HG02970 (cell line): ENCODE results near the gene CFAP58.
A peak's percentile ranks its signal among the peaks of the same experiment; 100 is the strongest.

Source experiments
- ATAC-seq: cut with Tn5 transposase; IDR thresholded peaks from one replicate; pipeline ENCODE4 v1.9.1; 2021; ENCODE audit warnings: mild to moderate bottlenecking, moderate library complexity, moderate number of reproducible peaks; ENCODE audit not compliant: unreplicated experiment, low FRiP score

CFAP58 gene

GRCh38 chr10:104353325-104354048 is at the start of gene CFAP58:
Gene CFAP58, plus strand, starts transcription at chr10:104353833. Its CDS starts 65 bp downstream, at chr10:104353898.
- ATAC-seq = peak; percentile 51

- no peak for ATAC-seq
Measured at GRCh38 chr10:104304356-104304745, 49.3 kb upstream of the CFAP58 start.

- ATAC-seq = no peak
Measured at GRCh38 chr10:104304927-104305326, 48.7 kb upstream of the CFAP58 start.

GRCh38 chr10:104306897-104307296 is 46.7 kb upstream of the CFAP58 start:
- ATAC-seq = no peak

GRCh38 chr10:104307576-104308438 is 45.8 kb upstream of the CFAP58 start:
- ATAC-seq = no peak

GRCh38 chr10:104308439-104308903 is 45.2 kb upstream of the CFAP58 start:
- ATAC-seq = peak; percentile 50

GRCh38 chr10:104309980-104310978 is 43.4 kb upstream of the CFAP58 start:
- no peak for ATAC-seq

- ATAC-seq = no peak
Measured at GRCh38 chr10:104311184-104311720, 42.4 kb upstream of the CFAP58 start.

GRCh38 chr10:104314591-104315485 is 38.8 kb upstream of the CFAP58 start:
- ATAC-seq = no peak

GRCh38 chr10:104315486-104315921 is 38.1 kb upstream of the CFAP58 start:
- ATAC-seq = no peak

GRCh38 chr10:104316321-104317099 is 37.1 kb upstream of the CFAP58 start:
- no peak for ATAC-seq

- no peak for ATAC-seq
Measured at GRCh38 chr10:104317269-104317710, 36.3 kb upstream of the CFAP58 start.

GRCh38 chr10:104317726-104318299 is 35.8 kb upstream of the CFAP58 start:
- no peak for ATAC-seq

- no peak for ATAC-seq
Measured at GRCh38 chr10:104318326-104318725, 35.3 kb upstream of the CFAP58 start.

GRCh38 chr10:104318810-104319741 is 34.6 kb upstream of the CFAP58 start:
- no peak for ATAC-seq

GRCh38 chr10:104321226-104321625 is 32.4 kb upstream of the CFAP58 start:
- ATAC-seq = no peak
